ENCODE results near the gene HPDL. TPM values are rescaled to one million over a fixed set of nuclear protein-coding genes. Genes with fewer than 3 reads are reported as not detected.

HPDL gene
- total and polyA plus RNA-seq, 2 of the 4 experiments (the other 2 are of a cell fraction): 0.54 to 1.1 TPM

GRCh38 chr1:45340816-45341466, 14.2 kb downstream of the HPDL start:
- Histone ChIP-seq H2BK15ac (ENCODE audit: low read depth, low read length) (no peak overlapping the region), H4K8ac (ENCODE audit: low read depth in 2 of 2, low read length in 2 of 2) (peak overlapping the region; percentile 78 to 98), H4K20me1 (ENCODE audit: insufficient read depth, low read length) (no peaks in the 10 kb centered on the region), H3K9ac (ENCODE audit: low read depth, low read length) (peak overlapping the region; percentile 90), H3K18ac (ENCODE audit: low read depth, low read length) (no peak overlapping the region), H4K5ac (ENCODE audit: low read depth, low read length) (peak overlapping the region; percentile 44), H3K9me3 (ENCODE audit: control insufficient read depth, insufficient read depth, low read length) (no peaks in the 10 kb centered on the region), H3K4ac (ENCODE audit: low read depth, low read length) (peak overlapping the region; percentile 87), H3K79me1 (ENCODE audit: low read depth in 1 of 2, low read length in 2 of 2) (peaks cover 21 to 46% of the 10 kb centered on the region in 2 experiments), H4K91ac (ENCODE audit: insufficient read depth, low read depth, low read length) (peak overlapping the region; percentile 91; the same call in 1 of the 2 replicates), H3K27ac (ENCODE audit: insufficient read depth, low read length) (peak overlapping the region; percentile 16), H3K23ac (ENCODE audit: low read depth, low read length) (peak overlapping the region; percentile 39), H2BK120ac (ENCODE audit: low read depth, low read length) (no peak overlapping the region), H3K14ac (replicated peaks; ENCODE audit: low read depth, low read length) (peak overlapping the region; percentile 80), H3K4me3 (ENCODE audit: insufficient read depth, low read depth, low read length) (peak overlapping the region; percentile 79), H3K4me2 (ENCODE audit: low read depth, low read length) (peak overlapping the region; percentile 92), H2BK20ac (ENCODE audit: low read depth, low read length) (no peak overlapping the region), H2AK5ac (ENCODE audit: low read depth, low read length) (peak overlapping the region; percentile 84), H3K36me3 (ENCODE audit: control insufficient read depth, insufficient read depth, low read length) (peaks cover 34% of the 10 kb centered on the region), H2AK9ac (replicated peaks; ENCODE audit: low read depth, low read length, poor library complexity) (peak overlapping the region; percentile 98), H3K56ac (ENCODE audit: extremely low read depth, insufficient read depth, low read length) (peak overlapping the region; percentile 86), H3K4me1 (ENCODE audit: control insufficient read depth, insufficient read depth, low read length) (peaks cover 10% of the 10 kb centered on the region; the same call in 1 of the 2 replicates), H2BK5ac (ENCODE audit: low read depth, low read length, poor library complexity, severe bottlenecking) (peak overlapping the region; percentile 93), H3K9me1 (ENCODE audit: insufficient read depth, low read length) (peaks cover 9% of the 10 kb centered on the region), H3K27me3 (ENCODE audit: control insufficient read depth, insufficient read depth, low read length) (no peaks in the 10 kb centered on the region), H2AFZ (replicated peaks; ENCODE audit: low read length, poor library complexity) (peak overlapping the region; percentile 100)
- TF ChIP-seq MAFK (IDR thresholded peaks at IDR 0.05; ENCODE audit: low read depth, low read length) (no peak), NFE2L2 (IDR thresholded peaks at IDR 0.05; ENCODE audit: low read depth, low read length) (no peak), BHLHE40 (IDR thresholded peaks at IDR 0.05; ENCODE audit: low read depth, low read length) (no peak), RAD21 (IDR thresholded peaks at IDR 0.05; ENCODE audit: low read length) (no peak), FOS (IDR thresholded peaks at IDR 0.05; ENCODE audit: low read depth, low read length) (no peak), USF2 (IDR thresholded peaks at IDR 0.05; ENCODE audit: low read depth, low read length) (no peak), MXI1 (IDR thresholded peaks at IDR 0.05; ENCODE audit: borderline replicate concordance, low read depth, low read length) (no peak), MAZ (IDR thresholded peaks at IDR 0.05; ENCODE audit: borderline replicate concordance, low read depth, low read length) (no peak), RFX5 (IDR thresholded peaks at IDR 0.05; ENCODE audit: low read depth, low read length) (no peak)
- dilution Hi-C loops (cut with HindIII; ENCODE audit: low sequenced_read_pairs, unreplicated experiment): no loop called here
- DNase-seq (no peak), ATAC-seq (ENCODE audit: low read depth) (no peak)
- no CpG with 5 or more reads among the region's 6 CpGs for WGBS, 2 experiments (ENCODE audit: extremely low coverage in 2 of 2, insufficient read length in 1 of 2)
- CTCF ChIA-PET: interaction anchor here (1.1 to 1.5 kb wide), 2 partner anchors 20 to 322 kb away, joined by 3 to 4 read pairs; no protein-coding TSS in a partner anchor
- no TSS peak for BruUV-seq (replicated peaks)
- intact Hi-C loops (cut with micrococcal nuclease): loop anchor here (5.0 kb wide), 1 partner anchor 329 kb away; the partner anchor contains the start of genes HECTD3 and UROD
- POLR2A ChIA-PET (ENCODE audit: unreplicated experiment): interaction anchor here (1.2 kb wide), 1 partner anchor 152 kb away, joined by 3 read pairs; no protein-coding TSS in a partner anchor
- in situ Hi-C loops (cut with MboI; ENCODE audit: low sequenced_read_pairs): no loop called here

Data from IMR-90 (cell line).